PFSK-1 (cell line): Measurements from ENCODE around the gene DHRS4.

Experiments
- POLR2AphosphoS5 ChIP-seq: IDR thresholded peaks from 2 replicates; pipeline ENCODE4 v1.6.1; 2012; ENCODE audit warnings: low read depth, mild to moderate bottlenecking, control low read depth, low read length, moderate library complexity
- REST ChIP-seq, 2 experiments: IDR thresholded peaks; 2 replicates each; pipeline versions ENCODE4 v1.6.1 to v1.8.0; 2011 to 2012; ENCODE audit warnings: low read depth in 2 of 2, low read length in 2 of 2, control low read depth in 1 of 2, inconsistent platforms in 1 of 2, mild to moderate bottlenecking in 1 of 2, moderate library complexity in 1 of 2; ENCODE audit not compliant: insufficient read depth in 1 of 2
- SIN3A ChIP-seq: IDR thresholded peaks from 2 replicates; pipeline ENCODE4 v1.6.1; 2012; ENCODE audit warnings: mild to moderate bottlenecking, low read length, moderate library complexity, borderline replicate concordance; ENCODE audit not compliant: insufficient read depth
- TAF1 ChIP-seq: IDR thresholded peaks from 2 replicates; pipeline ENCODE4 v1.6.1; 2012; ENCODE audit warnings: low read length, control low read depth, borderline replicate concordance; ENCODE audit not compliant: insufficient read depth

DNA sequence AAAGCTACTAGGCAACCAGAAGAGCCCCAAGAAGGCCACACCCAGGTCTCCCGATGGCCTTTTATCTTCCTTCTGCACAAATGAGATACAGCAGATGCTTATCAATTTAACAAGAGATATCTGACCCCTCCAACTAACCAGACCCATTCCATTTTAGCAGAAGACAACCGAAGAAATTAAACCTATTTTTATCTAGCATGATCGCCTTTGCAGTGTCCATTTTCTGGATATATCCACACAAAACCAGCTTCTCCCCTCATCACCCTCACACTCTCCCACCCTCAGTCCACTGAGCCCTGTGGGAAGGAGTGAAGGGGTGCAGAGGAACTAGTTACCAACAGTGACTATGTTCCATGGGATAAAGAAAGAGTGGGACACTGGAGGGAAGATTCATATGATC is 20.9 kb upstream of the DHRS4 start:
- TF ChIP-seq REST (IDR thresholded peaks at IDR 0.05; ENCODE audit: insufficient read depth in 1 of 2, low read depth in 2 of 2, low read length in 2 of 2) (no peak), POLR2AphosphoS5 (no peak), TAF1 (no peak), SIN3A (no peak)
